ENCODE measurements around the gene LRP1. TPM values are rescaled to one million over a fixed set of nuclear protein-coding genes. Genes with fewer than 3 reads are reported as not detected.
A peak's percentile ranks its signal among the peaks of the same experiment; 100 is the strongest.

Gene LRP1
- total and polyA plus RNA-seq, 2 of the 13 experiments (the other 11 are each of a cell fraction or from before 2014, with no cell fraction given): 14.7 to 30.8 TPM

DNA sequence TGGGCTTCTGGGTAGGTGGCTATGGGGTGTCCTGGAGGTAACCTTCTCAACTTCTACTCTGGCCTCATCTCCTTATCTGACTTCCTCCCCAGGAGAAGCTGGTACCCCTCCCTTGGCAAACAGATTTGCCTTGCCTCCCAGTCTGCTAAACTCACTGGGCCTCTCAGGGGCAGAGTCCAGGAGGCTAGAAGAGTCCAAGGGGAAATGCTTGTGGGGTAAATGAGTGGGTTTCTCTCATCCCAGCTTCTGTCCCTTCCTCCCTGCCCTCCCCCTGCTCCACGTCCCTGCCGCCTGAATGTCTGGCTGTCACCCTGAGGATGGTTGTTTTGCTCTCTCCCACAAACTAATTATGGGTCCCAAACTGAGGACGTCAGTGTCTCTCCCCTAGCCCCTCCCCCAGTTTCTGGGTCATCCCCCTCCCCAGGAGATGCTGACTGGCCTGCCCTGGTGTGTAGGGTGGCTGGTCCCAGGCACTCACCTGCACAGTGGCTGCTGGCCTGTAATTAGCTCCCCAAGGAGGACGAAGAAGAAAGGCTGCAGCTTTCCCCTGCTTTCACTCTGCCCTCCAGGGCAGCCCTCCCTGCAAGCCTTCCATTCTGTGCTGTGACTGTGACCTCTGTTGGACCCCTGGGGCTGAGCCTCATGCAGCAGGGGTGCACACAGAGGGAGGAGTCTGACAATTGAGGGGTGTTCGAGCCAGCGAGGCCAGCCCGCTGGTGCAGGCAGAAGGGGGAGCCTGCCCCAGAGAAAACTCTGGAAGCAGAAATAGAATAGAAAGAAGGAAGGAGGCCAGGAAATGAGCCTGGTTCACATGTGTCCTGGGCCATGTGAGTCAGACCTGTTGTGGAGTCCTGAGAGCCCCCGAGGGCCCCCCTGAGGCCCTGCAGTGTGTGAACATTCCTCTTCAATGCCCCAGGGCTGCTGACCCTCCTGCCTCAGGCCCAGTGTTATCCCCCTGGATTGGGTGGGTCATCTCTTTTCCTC is 19.0 kb downstream of the LRP1 start, which contains the start of gene LRP1-AS (continued):
- TF ChIP-seq ZNF280D (CRISPR knock-in tag; IDR thresholded peaks at IDR 0.05): no peak
- no peak for TF ChIP-seq ZBTB20 (CRISPR knock-in tag; IDR thresholded peaks at IDR 0.05; ENCODE audit: borderline replicate concordance, low read depth)
- no peak for TF ChIP-seq ZMYM2 (CRISPR knock-in tag; IDR thresholded peaks at IDR 0.05)
- TF ChIP-seq MAF1 (CRISPR knock-in tag; IDR thresholded peaks at IDR 0.05; ENCODE audit: borderline replicate concordance): no peak
- no peak for TF ChIP-seq ATF7-NPFF (CRISPR knock-in tag; IDR thresholded peaks at IDR 0.05; ENCODE audit: low read depth)
- no peak for TF ChIP-seq ZNF615 (CRISPR knock-in tag; IDR thresholded peaks at IDR 0.05; ENCODE audit: borderline replicate concordance)
- peak; percentile 59; the same call in 1 of the 2 replicates for TF ChIP-seq ESRRA (CRISPR knock-in tag; IDR thresholded peaks at IDR 0.05; ENCODE audit: low read depth)
- no peak for TF ChIP-seq CHCHD3 (CRISPR knock-in tag; IDR thresholded peaks at IDR 0.05)
- no peak for TF ChIP-seq ZNF572 (CRISPR knock-in tag; IDR thresholded peaks at IDR 0.05)
- no peak for TF ChIP-seq ZNF296 (CRISPR knock-in tag; conservative IDR thresholded peaks at IDR 0.05)
- TF ChIP-seq YEATS2 (CRISPR knock-in tag; IDR thresholded peaks at IDR 0.05; ENCODE audit: borderline replicate concordance): peak; percentile 18; the same call in 1 of the 2 replicates
- TF ChIP-seq, protein P1, sequence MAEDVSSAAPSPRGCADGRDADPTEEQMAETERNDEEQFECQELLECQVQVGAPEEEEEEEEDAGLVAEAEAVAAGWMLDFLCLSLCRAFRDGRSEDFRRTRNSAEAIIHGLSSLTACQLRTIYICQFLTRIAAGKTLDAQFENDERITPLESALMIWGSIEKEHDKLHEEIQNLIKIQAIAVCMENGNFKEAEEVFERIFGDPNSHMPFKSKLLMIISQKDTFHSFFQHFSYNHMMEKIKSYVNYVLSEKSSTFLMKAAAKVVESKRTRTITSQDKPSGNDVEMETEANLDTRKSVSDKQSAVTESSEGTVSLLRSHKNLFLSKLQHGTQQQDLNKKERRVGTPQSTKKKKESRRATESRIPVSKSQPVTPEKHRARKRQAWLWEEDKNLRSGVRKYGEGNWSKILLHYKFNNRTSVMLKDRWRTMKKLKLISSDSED (CRISPR knock-in tag; IDR thresholded peaks at IDR 0.05): no peak
- TF ChIP-seq NKX3-1 (CRISPR knock-in tag; IDR thresholded peaks at IDR 0.05): no peak
- no peak for TF ChIP-seq ZNF441 (CRISPR knock-in tag; IDR thresholded peaks at IDR 0.05; ENCODE audit: borderline replicate concordance)
- TF ChIP-seq CREM (IDR thresholded peaks at IDR 0.05): peak; percentile 69; the same call in 1 of the 2 replicates
- TF ChIP-seq CREM (CRISPR knock-in tag; IDR thresholded peaks at IDR 0.05): no peak
- no peak for TF ChIP-seq ZBTB38 (CRISPR knock-in tag; IDR thresholded peaks at IDR 0.05)
- TF ChIP-seq KLF12 (CRISPR knock-in tag; IDR thresholded peaks at IDR 0.05; ENCODE audit: borderline replicate concordance): 0 out of 2 replicates have a peak, but pooled peaks have one; percentile 69
- TF ChIP-seq MYNN (CRISPR knock-in tag; IDR thresholded peaks at IDR 0.05; ENCODE audit: low read depth): no peak
- TF ChIP-seq FLYWCH1 (CRISPR knock-in tag; IDR thresholded peaks at IDR 0.05): no peak
- TF ChIP-seq SAP130 (CRISPR knock-in tag; IDR thresholded peaks at IDR 0.05; ENCODE audit: low read depth): peak; percentile 57
- TF ChIP-seq ZNF281 (CRISPR knock-in tag; IDR thresholded peaks at IDR 0.05; ENCODE audit: borderline replicate concordance): no peak; the same call in 1 of the 2 replicates
- no peak for TF ChIP-seq ZNF331 (CRISPR knock-in tag; IDR thresholded peaks at IDR 0.05)

Measured in HepG2 (cell line).